Measurements from ENCODE around the gene TECTA.
"Not testable (repeated sequence)": the region's sequence is repeated elsewhere in the genome, so short reads cannot be mapped to it uniquely, and the experiment has no call there.

Gene TECTA

GRCh38 chr11:121154486-121155314 is 53.7 kb downstream of the TECTA start:
- no peak for TF ChIP-seq CTCF (IDR thresholded peaks at IDR 0.05; ENCODE audit: extremely low read depth, insufficient read depth, missing control alignments)
- in situ Hi-C loops (cut with MboI; ENCODE audit: low pct_unique_long_range_greater_than_20kb, low sequenced_read_pairs, unreplicated experiment), result no loop called here
- DNase-seq (ENCODE audit: low spot score), result no peak

GRCh38 chr11:121157756-121158155 is 56.7 kb downstream of the TECTA start:
- DNase-seq (ENCODE audit: low spot score), result no peak
- no peak for TF ChIP-seq CTCF (IDR thresholded peaks at IDR 0.05; ENCODE audit: extremely low read depth, insufficient read depth, missing control alignments)
- in situ Hi-C loops (cut with MboI; ENCODE audit: low pct_unique_long_range_greater_than_20kb, low sequenced_read_pairs, unreplicated experiment), result no loop called here

GRCh38 chr11:121159741-121160140 is 58.7 kb downstream of the TECTA start:
- TF ChIP-seq CTCF (IDR thresholded peaks at IDR 0.05; ENCODE audit: extremely low read depth, insufficient read depth, missing control alignments), result no peak
- no peak for DNase-seq (ENCODE audit: low spot score)
- in situ Hi-C loops (cut with MboI; ENCODE audit: low pct_unique_long_range_greater_than_20kb, low sequenced_read_pairs, unreplicated experiment), result no loop called here

GRCh38 chr11:121161349-121161917 is 60.4 kb downstream of the TECTA start:
- TF ChIP-seq CTCF (IDR thresholded peaks at IDR 0.05; ENCODE audit: extremely low read depth, insufficient read depth, missing control alignments), result no peak
- DNase-seq (ENCODE audit: low spot score), result no peak
- in situ Hi-C loops (cut with MboI; ENCODE audit: low pct_unique_long_range_greater_than_20kb, low sequenced_read_pairs, unreplicated experiment), result no loop called here

- no peak for DNase-seq (ENCODE audit: low spot score)
- TF ChIP-seq CTCF (IDR thresholded peaks at IDR 0.05; ENCODE audit: extremely low read depth, insufficient read depth, missing control alignments), result no peak
- in situ Hi-C loops (cut with MboI; ENCODE audit: low pct_unique_long_range_greater_than_20kb, low sequenced_read_pairs, unreplicated experiment), result no loop called here
Observed at GRCh38 chr11:121163658-121164308, 62.7 kb downstream of the TECTA start.

- in situ Hi-C loops (cut with MboI; ENCODE audit: low pct_unique_long_range_greater_than_20kb, low sequenced_read_pairs, unreplicated experiment), result loop anchor here (25.0 kb wide), 1 partner anchor 665 kb away; the partner anchor contains the start of gene GRIK4
- DNase-seq (ENCODE audit: low spot score), result not testable (repeated sequence)
Observed at GRCh38 chr11:121177629-121178028, 76.6 kb downstream of the TECTA start.

- no peak for DNase-seq (ENCODE audit: low spot score)
- TF ChIP-seq CTCF (IDR thresholded peaks at IDR 0.05; ENCODE audit: extremely low read depth, insufficient read depth, missing control alignments), result no peak
- in situ Hi-C loops (cut with MboI; ENCODE audit: low pct_unique_long_range_greater_than_20kb, low sequenced_read_pairs, unreplicated experiment), result loop anchor here (25.0 kb wide), 1 partner anchor 667 kb away; the partner anchor contains the start of gene GRIK4
Observed at GRCh38 chr11:121179306-121179705, 78.3 kb downstream of the TECTA start.

All from GM13977 (cell line).